Stomach (tissue), 9 donors: Measurements from ENCODE around the gene FAHD2B. TPM values are rescaled to one million over a fixed set of nuclear protein-coding genes. Genes with fewer than 3 reads are reported as not detected.
"Not testable (repeated sequence)": the region's sequence is repeated elsewhere in the genome, so short reads cannot be mapped to it uniquely, and the experiment has no call there.

Experiments used
- DNase-seq, 2 donors: peaks; one replicate each; pipeline versions ENCODE4 v3.0.0 to v3.0.0-alpha.2; 2013 to 2019
- H3K27ac ChIP-seq, 5 donors: fragments of 200-600 bp in 4 of 5; sonication (generic) in 4 of 5; one replicate each; pipeline ENCODE4 v1.5.1; 2013 to 2019; ENCODE audit warnings: mild to moderate bottlenecking in 1 of 5, moderate library complexity in 1 of 5
- H3K27me3 ChIP-seq, 3 donors: fragments of 200-600 bp; sonication (generic); one replicate each; pipeline ENCODE4 v1.5.1; 2017 to 2019; ENCODE audit warnings: mixed run types in 1 of 3
- H3K36me3 ChIP-seq, 4 donors: fragments of 200-600 bp; sonication (generic); 1 replicate in 3 of 4; 2 replicates in 1 of 4; pipeline ENCODE4 v1.5.1; 2016 to 2019
- H3K4me1 ChIP-seq, 4 donors: fragments of 200-600 bp; sonication (generic); one replicate each; pipeline ENCODE4 v1.5.1; 2016 to 2019
- H3K4me3 ChIP-seq, 4 donors: fragments of 200-600 bp; sonication (generic) in 3 of 4; one replicate each; pipeline ENCODE4 v1.5.1; 2016 to 2019; ENCODE audit warnings: mild to moderate bottlenecking in 1 of 4
- H3K9me3 ChIP-seq, 4 donors: fragments of 200-600 bp; sonication (generic); one replicate each; pipeline ENCODE4 v1.5.1; 2016 to 2019
- EP300 ChIP-seq: sonication (generic); formaldehyde crosslinking; IDR thresholded peaks from one replicate; pipeline ENCODE4 v1.6.1; 2017; ENCODE audit warnings: antibody characterized with exemption
- POLR2A ChIP-seq, 4 donors: fragments of 450-650 bp; IDR thresholded peaks; one replicate each; pipeline ENCODE4 v1.6.1; 2016; ENCODE audit warnings: antibody characterized with exemption in 4 of 4, control low read depth in 2 of 4, mild to moderate bottlenecking in 1 of 4, moderate library complexity in 1 of 4
- POLR2AphosphoS5 ChIP-seq, 3 donors: sonication (generic); formaldehyde crosslinking; IDR thresholded peaks; one replicate each; pipeline ENCODE4 v1.6.1; 2016; ENCODE audit warnings: antibody characterized with exemption in 3 of 3
- WGBS, 5 donors: extraction: QIAGEN DNeasy Blood & Tissue Kit in 3 of 5; methylation state at CpG; one replicate each; pipeline versions ENCODE4 v1.1.5 to v1.1.7; 2013 to 2018; 5-methylcytosine and 5-hydroxymethylcytosine counted together
- intact Hi-C: fragments of 100-400 bp; cut with DNase I; formaldehyde crosslinking; loops from one replicate; pipeline ENCODE4 v1.15.1; 2023; ENCODE audit warnings: low total_unique reads
- polyA plus RNA-seq, 3 donors: library from polyadenylated mRNA; stranded (reverse); fragments of 200-250 nt; gene quantifications; one replicate each; pipeline ENCODE4 v1.2.3, GENCODE V29; 2013
- total RNA-seq, 5 donors: library from RNA; depleted of rRNA; stranded (reverse); fragments of >200 nt; gene quantifications; one replicate each; pipeline versions ENCODE4 v1.1.0 to v1.2.3, GENCODE V29; 2014 to 2016
- TF ChIP-seq, protein P1 (sequence below), 7 experiments: fragments of 450-650 bp in 4 of 7; fragments of 200-600 bp in 3 of 7; sonication (generic) in 3 of 7; IDR thresholded peaks; one replicate each; pipeline ENCODE4 v1.5.1; 2016 to 2019; ENCODE audit warnings: antibody characterized with exemption in 7 of 7, control low read depth in 2 of 7, mild to moderate bottlenecking in 1 of 7
- donor health status: healthy with polysubstance abuse.
- donor health status: Bipolar disorder and iron deficiency.
- donor health status: healthy.

FAHD2B gene
- total and polyA plus RNA-seq, 8 donors = 3.5 to 30.4 (median 17.8) TPM; not detected in 1

DNA sequence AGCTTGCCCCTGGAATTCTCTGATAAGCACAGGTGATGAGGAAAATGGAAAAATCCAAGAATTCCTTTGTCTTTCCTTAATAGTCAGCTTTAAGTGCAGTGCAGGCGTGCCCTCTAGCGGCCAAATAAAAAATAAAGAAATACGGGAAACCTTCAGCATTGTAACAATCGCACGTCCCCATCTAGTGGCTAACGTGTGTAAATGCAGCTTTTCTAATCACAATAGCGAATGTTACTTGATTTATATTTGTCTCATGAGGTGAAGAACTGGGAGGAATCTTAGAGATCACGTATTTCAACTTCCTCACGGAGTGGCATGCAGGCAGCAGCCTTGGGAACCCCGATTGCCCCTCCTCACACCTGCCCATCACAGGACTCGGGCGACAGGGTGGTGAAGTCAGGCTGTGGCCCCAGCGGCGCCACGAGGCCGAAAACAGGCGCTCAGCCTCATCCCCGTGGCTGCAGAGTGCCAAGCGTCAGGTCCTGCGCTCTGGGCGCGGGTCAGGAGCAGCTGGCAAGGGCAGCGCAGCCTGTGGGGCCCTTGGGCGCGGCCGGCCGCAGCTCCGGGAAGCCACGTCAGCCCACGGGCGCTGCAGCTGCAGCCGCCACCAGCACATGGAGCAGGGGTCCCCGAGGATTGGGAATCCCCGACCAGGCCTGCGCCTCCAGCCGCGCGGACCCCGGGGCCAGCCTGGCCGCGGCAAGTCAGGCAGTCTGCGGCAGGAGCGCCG is 17.8 kb upstream of the FAHD2B start:
- H3K9me3 ChIP-seq, H3K36me3 ChIP-seq, H3K27me3 ChIP-seq, intact Hi-C loops, H3K4me1 ChIP-seq: not testable (repeated sequence)
- WGBS, 5 donors = 0% methylated on average over 10 to 38 of the region's 44 CpGs
- TF ChIP-seq, protein P1, sequence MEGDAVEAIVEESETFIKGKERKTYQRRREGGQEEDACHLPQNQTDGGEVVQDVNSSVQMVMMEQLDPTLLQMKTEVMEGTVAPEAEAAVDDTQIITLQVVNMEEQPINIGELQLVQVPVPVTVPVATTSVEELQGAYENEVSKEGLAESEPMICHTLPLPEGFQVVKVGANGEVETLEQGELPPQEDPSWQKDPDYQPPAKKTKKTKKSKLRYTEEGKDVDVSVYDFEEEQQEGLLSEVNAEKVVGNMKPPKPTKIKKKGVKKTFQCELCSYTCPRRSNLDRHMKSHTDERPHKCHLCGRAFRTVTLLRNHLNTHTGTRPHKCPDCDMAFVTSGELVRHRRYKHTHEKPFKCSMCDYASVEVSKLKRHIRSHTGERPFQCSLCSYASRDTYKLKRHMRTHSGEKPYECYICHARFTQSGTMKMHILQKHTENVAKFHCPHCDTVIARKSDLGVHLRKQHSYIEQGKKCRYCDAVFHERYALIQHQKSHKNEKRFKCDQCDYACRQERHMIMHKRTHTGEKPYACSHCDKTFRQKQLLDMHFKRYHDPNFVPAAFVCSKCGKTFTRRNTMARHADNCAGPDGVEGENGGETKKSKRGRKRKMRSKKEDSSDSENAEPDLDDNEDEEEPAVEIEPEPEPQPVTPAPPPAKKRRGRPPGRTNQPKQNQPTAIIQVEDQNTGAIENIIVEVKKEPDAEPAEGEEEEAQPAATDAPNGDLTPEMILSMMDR (IDR thresholded peaks at IDR 0.05) = peak in 5 of 7 experiments; percentile 81 to 99 (median 89)
- DNase-seq = peak; percentile 67 to 68
- peak overlapping the region; percentile 67 to 81 (median 74) for H3K4me3 ChIP-seq
- peak overlapping the region; percentile 90 to 98 (median 93) for H3K27ac ChIP-seq

DNA sequence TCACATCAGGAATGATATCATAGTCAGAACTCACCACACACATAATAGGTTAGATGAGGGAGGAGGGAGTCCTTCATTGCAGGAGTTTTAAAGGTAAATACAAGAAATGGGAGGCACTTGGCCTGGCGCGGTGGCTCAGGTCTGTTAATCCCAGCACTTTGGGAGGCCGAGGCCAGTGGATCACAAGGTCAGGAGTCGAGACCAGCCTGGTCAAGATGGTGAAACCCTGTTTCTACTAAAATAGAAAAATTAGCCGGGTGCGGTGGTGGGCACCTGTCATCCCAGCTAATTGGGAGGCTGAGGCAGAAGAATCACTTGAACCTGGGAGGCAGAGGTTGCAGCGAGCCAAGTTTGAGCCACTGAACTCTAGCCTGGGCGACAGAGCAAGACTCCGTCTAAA is 16.6 kb upstream of the FAHD2B start:
- H3K4me3 ChIP-seq, H3K9me3 ChIP-seq, H3K27me3 ChIP-seq, DNase-seq, H3K4me1 ChIP-seq, intact Hi-C loops, H3K27ac ChIP-seq, H3K36me3 ChIP-seq: not testable (repeated sequence)
- 79 to 89% (median 81%) methylated on average over 9 of the region's 9 CpGs for WGBS, 5 donors

GRCh38 chr2:97106878-97107277 is 12.2 kb upstream of the FAHD2B start:
- H3K9me3 ChIP-seq, H3K27ac ChIP-seq, H3K27me3 ChIP-seq, intact Hi-C loops, H3K36me3 ChIP-seq, H3K4me1 ChIP-seq, DNase-seq, H3K4me3 ChIP-seq: not testable (repeated sequence)
- 86 to 91% (median 90%) methylated on average over 2 of the region's 2 CpGs for WGBS, 5 donors

DNA sequence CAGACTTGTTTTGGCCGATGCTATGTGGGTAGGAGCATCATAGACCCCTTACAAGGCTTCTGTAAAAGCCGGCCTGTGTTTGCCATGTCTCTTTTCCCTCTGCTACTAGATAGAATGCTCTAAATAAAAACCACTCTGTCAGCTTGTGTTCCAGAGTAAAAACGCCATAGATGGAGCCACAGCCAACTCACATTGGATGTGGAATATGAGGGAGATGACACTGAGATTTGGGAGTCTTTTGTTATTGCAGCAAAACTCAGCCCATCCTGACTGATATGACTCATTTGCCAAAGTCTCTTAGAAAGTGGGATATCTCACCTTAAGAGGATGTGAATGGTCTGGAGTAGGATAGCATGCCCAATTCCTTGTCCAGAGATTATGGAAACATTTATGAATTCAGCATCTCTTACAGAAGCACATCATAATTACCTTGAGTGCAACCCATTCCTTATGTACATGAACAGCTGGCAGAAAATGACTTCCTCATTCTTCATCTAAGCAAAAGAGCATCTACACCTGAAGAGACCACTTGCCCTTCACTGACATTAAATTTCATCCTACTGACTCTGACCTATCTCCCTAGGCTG is 4.2 kb upstream of the FAHD2B start:
- WGBS, 5 donors = 79 to 95% (median 90%) methylated on average over 3 of the region's 3 CpGs

GRCh38 chr2:97095661-97096060 is 979 bp upstream of the FAHD2B start:
- DNase-seq = no peak
- Histone ChIP-seq H3K27ac (peak overlapping the region in 3 of 5 donors; percentile 60 to 83 (median 78)), H3K27me3 (no peaks in the 10 kb centered on the region), H3K4me1 (peaks cover 7 to 15% (median 11%) of the 10 kb centered on the region in 4 donors), H3K36me3 (peaks cover 0 to 6% (median 0%) of the 10 kb centered on the region in 4 donors), H3K9me3 (no peaks in the 10 kb centered on the region), H3K4me3 (peak overlapping the region; percentile 31 to 47 (median 42))
- WGBS, 5 donors = 78 to 88% (median 84%) methylated on average over 12 of the region's 12 CpGs
- intact Hi-C loops = no loop called here
- no peak for TF ChIP-seq POLR2A (IDR thresholded peaks at IDR 0.05)
- TF ChIP-seq POLR2AphosphoS5 (IDR thresholded peaks at IDR 0.05) = no peak
- no peak for TF ChIP-seq EP300
- TF ChIP-seq, protein P1 (IDR thresholded peaks at IDR 0.05) = no peak

More for the DNA sequence above, 4.2 kb upstream of the FAHD2B start:
- peaks cover 7 to 11% (median 10%) of the 10 kb centered on the region in 4 donors for H3K4me1 ChIP-seq
- H3K27me3 ChIP-seq, H3K4me3 ChIP-seq, H3K36me3 ChIP-seq, intact Hi-C loops, H3K27ac ChIP-seq, H3K9me3 ChIP-seq, DNase-seq: not testable (repeated sequence)

- Histone ChIP-seq H3K4me3 (peak overlapping the region; percentile 31 to 47 (median 42)), H3K36me3 (peaks cover 0 to 11% (median 0%) of the 10 kb centered on the region in 4 donors), H3K4me1 (peaks cover 7 to 15% (median 11%) of the 10 kb centered on the region in 4 donors), H3K27ac (peak overlapping the region in 3 of 5 donors; percentile 30 to 83 (median 78))
- H3K27me3 ChIP-seq, intact Hi-C loops, H3K9me3 ChIP-seq, DNase-seq: not testable (repeated sequence)
- WGBS, 5 donors = 69 to 75% (median 73%) methylated on average over 2 to 4 of the region's 33 CpGs
Observed at GRCh38 chr2:97093983-97094771, 505 bp downstream of the FAHD2B start.

DNA sequence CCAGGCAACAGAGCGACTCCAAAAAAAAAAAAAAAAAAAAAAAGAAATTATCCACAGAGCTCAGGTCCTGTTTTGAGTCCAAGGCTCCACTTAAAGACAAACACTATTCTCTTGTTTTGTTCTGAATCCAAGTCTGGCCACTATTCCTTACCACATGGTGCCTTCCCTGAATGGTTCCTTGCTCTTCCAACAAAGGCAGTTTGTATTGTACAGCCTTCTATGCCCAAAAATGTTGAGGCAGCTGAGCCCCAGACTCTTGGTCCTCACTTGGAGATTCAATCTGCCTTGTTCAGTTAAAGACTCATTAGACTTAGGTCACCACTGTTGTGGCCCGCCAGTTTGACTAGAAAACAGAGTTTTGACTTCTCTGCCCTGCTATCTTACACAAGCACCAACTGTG is 1.7 kb downstream of the FAHD2B start:
- H3K9me3 ChIP-seq, intact Hi-C loops, H3K4me3 ChIP-seq, H3K27me3 ChIP-seq, DNase-seq: not testable (repeated sequence)
- Histone ChIP-seq H3K27ac (peak overlapping the region in 1 of 5 donors; percentile 20), H3K4me1 (peaks cover 7 to 15% (median 11%) of the 10 kb centered on the region in 4 donors), H3K36me3 (peaks cover 0 to 16% (median 0%) of the 10 kb centered on the region in 4 donors)
- WGBS, 5 donors = 79 to 100% (median 94%) methylated on average over 2 of the region's 2 CpGs

- WGBS, 5 donors = 27 to 83% (median 69%) methylated on average over 1 of the region's 1 CpG
- intact Hi-C loops, H3K4me1 ChIP-seq, H3K4me3 ChIP-seq, H3K27me3 ChIP-seq, H3K9me3 ChIP-seq: not testable (repeated sequence)
- Histone ChIP-seq H3K36me3 (peaks cover 0 to 28% (median 0%) of the 10 kb centered on the region in 4 donors), H3K27ac (peak overlapping the region in 3 of 5 donors; percentile 13 to 27 (median 20))
- DNase-seq = peak in 1 of 2 donors; percentile 39
Observed at GRCh38 chr2:97088706-97089105, 6.0 kb downstream of the FAHD2B start.

DNA sequence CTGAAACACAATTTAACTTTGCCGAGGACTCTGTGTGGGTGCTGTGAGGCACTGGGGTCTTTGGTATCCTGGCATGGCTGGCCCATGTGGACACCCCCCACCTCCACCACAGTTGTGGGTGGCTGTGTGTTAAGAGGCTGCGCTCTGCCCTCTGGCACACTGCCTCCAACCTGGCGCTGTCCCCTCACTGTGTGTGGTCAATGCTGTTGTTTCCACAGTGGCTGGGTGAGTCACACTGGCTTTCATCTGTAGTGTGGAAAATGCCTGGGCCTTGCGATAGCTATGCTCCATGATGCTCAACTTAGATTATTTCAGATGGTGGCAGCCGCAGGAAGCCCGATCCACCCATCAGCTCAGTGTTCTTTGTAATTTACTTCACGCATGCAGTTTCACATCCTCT is 9.6 kb downstream of the FAHD2B start:
- intact Hi-C loops, H3K9me3 ChIP-seq, H3K4me1 ChIP-seq, DNase-seq, H3K27me3 ChIP-seq, H3K4me3 ChIP-seq, H3K27ac ChIP-seq: not testable (repeated sequence)
- 40 to 91% (median 83%) methylated on average over 1 to 2 of the region's 7 CpGs for WGBS, 5 donors
- peaks cover 0 to 17% (median 0%) of the 10 kb centered on the region in 4 donors for H3K36me3 ChIP-seq
